NCI-H2227 (cell line): ENCODE results near the gene PUSL1.
"Not testable (repeated sequence)": the region's sequence is repeated elsewhere in the genome, so short reads cannot be mapped to it uniquely, and the experiment has no call there.

Source experiments
- DNase-seq: peaks from one replicate; lab custom pipeline; 2025; ENCODE audit not compliant: unreplicated experiment; lab: John Stamatoyannopoulos, UW

Gene PUSL1

GRCh38 chr1:1309251-1310108, 1.1 kb downstream of the PUSL1 start:
- DNase-seq = peak; percentile 47

- no peak for DNase-seq
These were observed 1.6 kb downstream of the PUSL1 start for GRCh38 chr1:1310109-1310385.

GRCh38 chr1:1310476-1311053, 2.2 kb downstream of the PUSL1 start:
- no peak for DNase-seq

- no peak for DNase-seq
These were observed 3.0 kb downstream of the PUSL1 start for GRCh38 chr1:1311107-1312104.

DNA sequence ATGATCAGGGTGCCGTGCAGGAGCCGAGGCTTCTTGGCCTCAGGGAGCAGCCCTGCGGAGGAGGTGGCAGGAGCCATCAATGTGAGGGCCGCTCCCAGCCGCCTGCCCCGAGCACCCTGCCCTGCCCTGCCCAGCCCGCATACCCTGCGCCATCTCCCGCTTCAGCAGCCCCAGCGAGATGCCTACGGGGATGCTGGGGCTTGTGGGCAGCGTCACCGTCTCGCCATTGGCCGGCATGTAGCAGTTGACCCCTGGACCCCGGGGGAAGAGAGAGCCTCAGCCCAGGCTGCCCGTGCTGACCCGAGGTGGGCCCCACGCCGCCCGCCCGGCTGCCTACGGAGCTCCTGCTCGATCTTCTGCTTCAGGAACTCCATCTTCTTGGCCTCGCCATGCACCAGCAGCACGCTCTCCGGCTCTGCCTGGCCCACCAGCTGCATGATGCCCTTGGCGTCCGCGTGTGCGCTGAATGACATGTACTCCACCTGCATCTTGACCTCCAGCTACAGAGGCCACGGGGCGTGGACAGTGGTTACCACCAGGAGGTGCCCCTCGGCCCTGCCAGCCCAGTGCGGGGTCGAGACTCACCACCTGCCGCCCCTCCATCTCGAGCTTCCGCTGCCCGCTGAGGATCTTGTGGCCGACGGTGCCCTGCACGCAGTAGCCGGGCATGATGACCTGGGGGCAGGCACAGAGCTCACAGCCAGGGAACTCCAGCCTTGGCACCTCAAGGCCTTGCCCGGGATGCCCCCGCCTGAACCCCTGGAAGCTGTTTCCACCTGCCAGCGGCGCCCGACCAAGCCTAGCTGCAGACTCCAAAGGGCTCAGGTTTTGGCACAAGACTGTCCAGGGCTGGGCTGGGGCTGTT, 4.3 kb downstream of the PUSL1 start:
- no peak for DNase-seq

DNA sequence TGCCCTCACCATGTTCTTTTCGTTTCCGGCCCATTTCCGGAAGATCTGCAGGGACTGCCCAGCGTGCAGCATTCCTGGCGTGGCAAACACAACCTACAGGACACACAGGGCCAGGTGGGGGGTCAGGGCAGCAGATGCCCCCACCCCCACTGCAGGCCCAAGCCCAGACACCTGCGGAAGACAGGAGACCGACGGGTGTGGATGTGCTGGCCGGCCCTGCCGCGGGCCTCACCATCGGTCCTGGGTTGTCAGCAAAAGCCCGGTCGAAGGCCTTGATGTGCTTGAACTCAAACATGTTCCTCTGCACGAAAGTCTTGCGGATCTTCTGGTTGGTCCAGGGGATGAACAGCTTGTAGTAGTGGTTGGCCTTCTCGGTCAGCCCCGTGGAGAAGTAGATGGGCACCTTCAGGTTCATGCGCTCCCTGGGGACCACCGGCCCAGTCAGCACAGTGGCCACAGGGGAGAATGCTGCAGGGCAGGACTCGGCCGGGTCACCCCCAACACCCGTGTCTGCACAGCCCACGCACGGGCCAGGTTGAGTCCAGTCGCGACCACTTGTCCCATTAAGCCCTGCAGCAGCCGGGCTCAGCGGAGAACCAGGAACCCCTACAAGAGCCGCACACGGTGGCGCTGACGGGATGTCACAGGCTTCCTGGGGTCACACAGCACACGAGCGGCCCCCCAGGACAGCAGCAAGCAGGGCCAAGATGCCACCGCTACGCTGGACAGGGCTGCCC, 5.3 kb downstream of the PUSL1 start:
- no peak for DNase-seq

- no peak for DNase-seq
These were observed 5.8 kb downstream of the PUSL1 start for GRCh38 chr1:1314237-1314586.

GRCh38 chr1:1314678-1315335, 6.4 kb downstream of the PUSL1 start:
- no peak for DNase-seq

GRCh38 chr1:1315435-1315954, 7.1 kb downstream of the PUSL1 start:
- peak; percentile 87 for DNase-seq

GRCh38 chr1:1316199-1316598, 7.8 kb downstream of the PUSL1 start:
- not testable (repeated sequence) for DNase-seq

DNA sequence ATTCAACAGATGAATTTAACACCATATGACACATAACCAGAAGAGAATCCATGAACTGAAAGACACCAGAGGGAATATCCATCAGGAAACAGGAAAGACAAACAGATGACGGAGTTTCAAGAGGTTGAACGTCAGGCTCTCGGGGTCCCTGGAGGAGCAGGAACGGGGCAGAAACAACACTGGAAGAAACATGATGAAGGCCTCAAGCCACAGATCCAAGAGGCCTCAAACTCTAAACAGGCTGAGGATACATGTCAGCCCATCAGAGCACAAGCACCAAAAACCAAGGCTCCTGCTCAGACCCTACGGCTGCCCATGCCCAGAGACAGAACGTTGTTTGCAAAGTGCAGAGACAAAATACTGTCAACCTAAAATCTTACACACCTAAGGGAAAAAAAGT, 9.0 kb downstream of the PUSL1 start:
- no peak for DNase-seq

- DNase-seq = no peak
These were observed 9.8 kb downstream of the PUSL1 start for GRCh38 chr1:1318131-1318652.

DNA sequence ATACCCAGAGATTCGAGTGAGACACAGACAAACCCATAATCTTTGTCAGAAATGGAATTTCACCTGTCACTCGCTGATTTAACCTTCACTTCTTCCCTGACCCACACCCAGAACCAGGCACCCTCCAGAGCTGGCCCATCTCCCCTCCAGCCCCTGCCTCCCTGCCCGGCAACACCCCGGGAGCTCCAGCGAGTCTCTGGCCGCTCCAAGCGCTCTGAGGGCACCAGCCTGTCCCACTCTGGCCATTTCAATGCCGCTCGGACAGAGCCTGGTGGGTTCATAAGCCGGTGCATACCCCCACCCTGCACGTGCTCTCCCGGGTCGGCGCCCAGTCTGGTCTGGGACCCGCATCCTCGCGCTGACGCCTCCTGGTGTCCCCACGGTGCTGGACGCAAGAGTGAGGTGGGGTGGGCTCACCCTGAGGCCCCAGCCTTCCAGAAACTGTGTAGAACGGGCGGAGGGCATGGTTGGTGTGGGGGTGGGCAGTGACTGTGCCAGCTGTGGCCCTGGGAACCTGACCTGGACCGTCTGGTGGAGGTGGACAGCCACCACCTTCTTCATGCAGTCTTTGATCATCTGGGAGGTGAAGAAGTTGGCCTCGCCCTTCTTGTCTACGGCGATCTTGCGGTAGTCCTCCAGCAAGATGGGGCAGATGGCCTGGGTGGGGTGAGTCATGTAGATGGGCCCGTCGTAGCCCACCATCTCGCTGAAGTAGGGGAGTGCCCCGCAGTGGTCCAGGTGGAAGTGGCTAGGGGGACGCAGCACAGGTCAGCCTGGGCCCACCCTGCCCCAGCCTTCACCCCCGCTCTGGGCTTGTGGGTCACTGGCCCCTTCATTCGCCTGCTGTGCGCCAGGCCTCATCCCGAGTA, 10.6 kb downstream of the PUSL1 start:
- no peak for DNase-seq

GRCh38 chr1:1319646-1319941, 11.2 kb downstream of the PUSL1 start:
- DNase-seq = no peak

DNA sequence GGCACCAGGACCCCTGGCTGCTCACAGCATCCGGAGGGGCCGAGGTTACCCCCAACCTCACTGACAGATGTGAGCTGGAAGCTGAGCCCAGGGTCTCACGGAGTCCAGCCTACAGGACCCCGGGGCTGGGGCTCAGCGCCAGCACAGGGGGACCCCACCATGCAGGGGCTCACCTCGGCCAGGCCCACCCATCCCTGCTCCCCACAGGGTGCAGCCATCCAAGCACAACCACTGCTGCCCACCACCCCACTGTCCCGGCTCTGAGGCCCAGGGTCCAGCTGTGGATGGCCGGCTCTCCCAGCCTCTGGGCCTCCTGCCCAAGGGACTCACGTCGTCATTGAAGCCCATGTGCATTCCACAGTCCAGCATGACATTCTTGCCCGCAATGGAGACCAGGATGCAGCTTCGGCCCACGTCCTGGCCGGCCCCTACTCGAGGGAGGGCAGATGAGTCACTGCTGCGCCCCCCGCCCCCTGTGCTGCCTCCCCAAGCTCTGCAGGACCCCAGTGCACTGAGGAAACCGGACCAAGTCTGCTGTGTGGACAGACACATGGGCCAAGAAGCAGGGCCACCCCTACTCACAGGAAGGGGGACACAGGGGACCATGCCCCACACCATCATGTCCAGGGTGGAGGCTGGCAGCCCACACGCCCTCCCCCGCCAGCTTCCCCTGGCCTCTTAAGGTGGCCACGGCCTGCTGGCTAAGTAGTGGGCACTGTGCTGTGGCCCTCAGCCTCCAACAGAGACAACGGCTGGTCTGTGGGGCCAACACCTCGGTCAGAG, 12.5 kb downstream of the PUSL1 start:
- no peak for DNase-seq

DNA sequence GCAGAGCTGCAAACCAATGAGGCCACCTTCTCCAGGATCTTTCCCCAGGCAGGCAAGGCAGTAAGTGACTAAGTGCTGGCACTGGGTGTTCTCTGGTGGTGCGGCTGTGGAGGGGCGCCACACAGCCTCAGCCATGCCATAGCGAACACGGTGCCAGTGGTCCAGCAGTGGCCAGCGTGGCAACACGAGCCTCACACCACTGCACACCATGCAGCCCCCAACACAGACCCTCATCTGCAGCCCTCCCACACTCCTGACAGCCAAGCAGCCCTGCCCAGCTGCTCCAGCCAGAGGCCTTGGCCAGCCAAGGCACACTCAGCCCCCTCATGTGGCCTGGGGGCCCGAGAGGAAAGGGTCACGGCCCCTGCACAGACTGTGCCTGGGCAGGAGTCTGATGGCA, 13.1 kb downstream of the PUSL1 start:
- no peak for DNase-seq

- DNase-seq = no peak
These were observed 14.0 kb downstream of the PUSL1 start for GRCh38 chr1:1322418-1322817.

- DNase-seq = no peak
These were observed 14.6 kb downstream of the PUSL1 start for GRCh38 chr1:1322952-1323351.
